ENCODE results near the gene CLTA. TPM values are rescaled to one million over a fixed set of nuclear protein-coding genes. Genes with fewer than 3 reads are reported as not detected.
A peak's percentile ranks its signal among the peaks of the same experiment; 100 is the strongest.

Gene CLTA
- polyA plus RNA-seq, 1 of the 3 experiments (the other 2 are of a cell fraction) = 260 TPM

DNA sequence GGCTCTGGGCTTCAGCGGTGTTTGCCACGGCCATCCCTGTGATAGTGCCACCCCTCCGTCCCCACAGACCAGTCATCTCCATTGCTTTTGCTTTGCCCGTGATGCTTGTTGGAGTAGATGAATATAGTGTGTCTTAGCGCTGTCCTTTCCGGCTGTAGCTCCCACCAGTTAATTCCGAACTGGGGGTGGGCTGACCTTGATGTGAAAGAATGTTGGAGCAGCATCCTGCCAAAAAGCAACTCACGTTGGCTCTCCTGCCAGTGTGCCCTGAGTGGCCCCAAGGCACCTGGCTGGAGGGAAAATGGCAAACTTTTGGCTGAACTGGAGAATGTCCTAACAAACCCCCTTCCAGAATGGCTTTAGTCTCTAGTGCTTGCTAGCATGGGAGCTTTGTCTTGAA lies 20.0 kb downstream of the CLTA start:
- Histone ChIP-seq H2AFZ (ENCODE audit: low read depth) (no peak overlapping the region), H3K9me2 (no peaks in the 10 kb centered on the region), H4K20me1 (ENCODE audit: insufficient read depth) (peaks cover 87% of the 10 kb centered on the region), H3K9me3 (no peaks in the 10 kb centered on the region), H3K9ac (no peak overlapping the region), H3K27ac (ENCODE audit: low read depth in 2 of 2, low read length in 1 of 2) (peak overlapping the region in 1 of 2 experiments; percentile 48; a peak in 1 of 4 replicates), H3K4me3 (ENCODE audit: low read depth in 2 of 2, low read length in 1 of 2) (no peak overlapping the region), H3K36me3 (replicated peaks in 1 of 2; ENCODE audit: control insufficient read depth in 1 of 2, insufficient read depth in 2 of 2, low read length in 1 of 2) (peaks cover 66 to 82% of the 10 kb centered on the region in 2 experiments), H3K4me1 (ENCODE audit: control insufficient read depth in 1 of 2, insufficient read depth in 2 of 2, low read depth in 1 of 2, low read length in 1 of 2) (peaks cover 30 to 44% of the 10 kb centered on the region in 2 experiments), H3F3A (replicated peaks; ENCODE audit: insufficient read depth) (peaks cover 31% of the 10 kb centered on the region), H3K4me2 (no peak overlapping the region), H3K27me3 (ENCODE audit: insufficient read depth) (no peaks in the 10 kb centered on the region), H3K79me2 (ENCODE audit: insufficient read depth) (peaks cover 91% of the 10 kb centered on the region)
- WGBS (ENCODE audit: low lambda C conversion rate) = 94% methylated on average over 8 of the region's 8 CpGs
- CTCF ChIA-PET = interaction anchor here (1.6 kb wide), 1 partner anchor 21 kb away, joined by 6 read pairs; no protein-coding TSS in a partner anchor
- TF ChIP-seq GABPA (IDR thresholded peaks at IDR 0.05; ENCODE audit: low read depth) = no peak
- POLR2A ChIA-PET = no interaction called here
- DNase-seq = no peak

GRCh38 chr9:36211510-36211909 lies 20.8 kb downstream of the CLTA start:
- Histone ChIP-seq H3K9me2 (no peaks in the 10 kb centered on the region), H3K9ac (no peak overlapping the region), H3K4me2 (no peak overlapping the region), H3K4me3 (ENCODE audit: low read depth in 2 of 2, low read length in 1 of 2) (no peak overlapping the region), H3K4me1 (ENCODE audit: control insufficient read depth in 1 of 2, insufficient read depth in 2 of 2, low read depth in 1 of 2, low read length in 1 of 2) (peaks cover 23 to 44% of the 10 kb centered on the region in 2 experiments), H3K27ac (ENCODE audit: low read depth in 2 of 2, low read length in 1 of 2) (no peak overlapping the region; a peak in 1 of 4 replicates), H3K79me2 (ENCODE audit: insufficient read depth) (peaks cover 86% of the 10 kb centered on the region), H4K20me1 (ENCODE audit: insufficient read depth) (peaks cover 79% of the 10 kb centered on the region), H3K27me3 (ENCODE audit: insufficient read depth) (no peaks in the 10 kb centered on the region), H3K36me3 (replicated peaks in 1 of 2; ENCODE audit: control insufficient read depth in 1 of 2, insufficient read depth in 2 of 2, low read length in 1 of 2) (peaks cover 63 to 82% of the 10 kb centered on the region in 2 experiments), H2AFZ (ENCODE audit: low read depth) (no peak overlapping the region), H3F3A (replicated peaks; ENCODE audit: insufficient read depth) (peaks cover 31% of the 10 kb centered on the region), H3K9me3 (no peaks in the 10 kb centered on the region)
- no peak for TF ChIP-seq SIN3A (IDR thresholded peaks at IDR 0.05; ENCODE audit: borderline replicate concordance, low read depth, low read length)
- no peak for TF ChIP-seq IRF3 (IDR thresholded peaks at IDR 0.05; ENCODE audit: low read depth, low read length)
- no peak for TF ChIP-seq PBX3 (IDR thresholded peaks at IDR 0.05)
- TF ChIP-seq EP300 (IDR thresholded peaks at IDR 0.05; ENCODE audit: borderline replicate concordance in 1 of 2, low read depth in 1 of 2, low read length in 1 of 2) = no peak
- TF ChIP-seq, protein P1, sequence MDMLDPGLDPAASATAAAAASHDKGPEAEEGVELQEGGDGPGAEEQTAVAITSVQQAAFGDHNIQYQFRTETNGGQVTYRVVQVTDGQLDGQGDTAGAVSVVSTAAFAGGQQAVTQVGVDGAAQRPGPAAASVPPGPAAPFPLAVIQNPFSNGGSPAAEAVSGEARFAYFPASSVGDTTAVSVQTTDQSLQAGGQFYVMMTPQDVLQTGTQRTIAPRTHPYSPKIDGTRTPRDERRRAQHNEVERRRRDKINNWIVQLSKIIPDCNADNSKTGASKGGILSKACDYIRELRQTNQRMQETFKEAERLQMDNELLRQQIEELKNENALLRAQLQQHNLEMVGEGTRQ (IDR thresholded peaks at IDR 0.05; ENCODE audit: borderline replicate concordance, low read depth, low read length) = no peak
- no peak for TF ChIP-seq FOXM1 (IDR thresholded peaks at IDR 0.05; ENCODE audit: low read depth)
- no peak for TF ChIP-seq NFIC (IDR thresholded peaks at IDR 0.05; ENCODE audit: borderline replicate concordance)
- no peak for TF ChIP-seq RFX5 (IDR thresholded peaks at IDR 0.05; ENCODE audit: low read length)
- TF ChIP-seq YY1 (IDR thresholded peaks at IDR 0.05; ENCODE audit: low read depth) = no peak
- TF ChIP-seq, protein P2, sequence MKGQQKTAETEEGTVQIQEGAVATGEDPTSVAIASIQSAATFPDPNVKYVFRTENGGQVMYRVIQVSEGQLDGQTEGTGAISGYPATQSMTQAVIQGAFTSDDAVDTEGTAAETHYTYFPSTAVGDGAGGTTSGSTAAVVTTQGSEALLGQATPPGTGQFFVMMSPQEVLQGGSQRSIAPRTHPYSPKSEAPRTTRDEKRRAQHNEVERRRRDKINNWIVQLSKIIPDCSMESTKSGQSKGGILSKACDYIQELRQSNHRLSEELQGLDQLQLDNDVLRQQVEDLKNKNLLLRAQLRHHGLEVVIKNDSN (IDR thresholded peaks at IDR 0.05; ENCODE audit: borderline replicate concordance, low read depth) = no peak
- no peak for TF ChIP-seq GATA2 (CRISPR knock-in tag; IDR thresholded peaks at IDR 0.05)
- TF ChIP-seq CHD2 (IDR thresholded peaks at IDR 0.05; ENCODE audit: low read length, partially characterized antibody) = no peak
- TF ChIP-seq ZBTB33 (IDR thresholded peaks at IDR 0.05; ENCODE audit: borderline replicate concordance, low read depth) = no peak
- no peak for TF ChIP-seq MEF2A (IDR thresholded peaks at IDR 0.05; ENCODE audit: borderline replicate concordance, low read depth)
- TF ChIP-seq FOSL2 (IDR thresholded peaks at IDR 0.05; ENCODE audit: borderline replicate concordance, low read depth) = no peak
- no peak for TF ChIP-seq CTCF (IDR thresholded peaks at IDR 0.05)
- no peak for TF ChIP-seq POLR2AphosphoS5 (IDR thresholded peaks at IDR 0.05; ENCODE audit: low read depth, low read length)
- TF ChIP-seq NRF1 (IDR thresholded peaks at IDR 0.05; ENCODE audit: low read depth, low read length) = no peak
- 84% methylated on average over 3 of the region's 7 CpGs for WGBS (ENCODE audit: low lambda C conversion rate)
- DNase-seq = no peak
- ChIA-PET POLR2A (no interaction called here), CTCF (no interaction called here)

Measured in SK-N-SH (cell line).